NCI-H146 (cell line): ENCODE results near the gene SDK1.

ENCODE experiments used
- DNase-seq: peaks from one replicate; lab custom pipeline; 2025; lab: John Stamatoyannopoulos, UW

Gene SDK1

DNA sequence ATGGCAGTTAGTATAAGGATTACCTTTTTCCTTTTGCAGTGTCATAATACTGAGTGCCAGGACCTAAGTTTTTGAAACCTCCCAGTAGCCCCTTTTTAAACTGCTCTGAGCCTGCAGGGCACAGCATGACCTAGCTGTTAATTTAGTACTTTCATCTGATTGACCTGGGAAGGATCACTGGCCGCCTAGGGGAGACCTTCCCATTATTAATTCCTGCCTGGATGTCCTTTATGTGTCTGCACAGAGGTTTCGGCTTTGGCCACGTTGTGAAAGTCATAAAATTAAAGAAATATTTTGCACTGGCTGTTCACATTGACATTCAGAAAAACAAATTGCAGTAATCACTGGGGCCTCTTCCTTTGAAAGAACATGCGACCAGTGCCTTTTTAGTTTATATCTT, 290.2 kb downstream of the SDK1 start:
- peak; percentile 44 for DNase-seq

- DNase-seq = peak; percentile 42
Observed at GRCh38 chr7:3591944-3592343, 290.9 kb downstream of the SDK1 start.

DNA sequence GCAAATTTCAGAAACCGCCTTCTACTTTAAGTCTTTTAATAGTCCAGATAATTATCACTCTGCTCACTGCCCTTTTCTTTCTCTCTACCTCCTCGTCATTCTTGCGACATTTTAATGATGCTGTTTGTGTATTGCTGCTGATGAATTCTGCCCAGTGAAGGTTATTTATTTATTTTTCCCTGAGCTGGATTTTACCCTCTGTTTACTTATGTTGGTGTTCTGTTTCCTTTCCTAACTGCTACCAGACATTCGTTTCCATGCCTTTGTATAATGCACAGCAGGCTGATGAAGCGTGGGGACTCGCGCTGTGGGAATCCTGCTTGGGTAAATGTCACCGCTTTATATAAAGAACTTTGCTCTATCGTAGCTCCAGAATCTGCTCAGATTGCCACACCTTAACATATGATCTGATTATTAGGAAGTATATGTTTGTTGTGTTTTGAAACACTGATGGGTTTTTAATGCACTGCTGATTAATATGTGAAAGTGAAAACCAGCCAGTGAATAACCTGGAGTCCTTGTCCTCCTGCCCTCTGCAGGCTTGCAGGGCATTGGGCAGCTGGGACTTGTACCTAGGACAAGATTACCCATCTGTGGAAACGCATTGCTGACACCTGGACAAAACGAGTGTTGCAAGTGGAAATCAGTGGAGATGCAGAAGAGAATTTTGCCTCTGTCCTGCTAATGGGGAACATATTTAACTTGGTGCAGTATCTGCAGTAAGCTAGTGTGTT, 291.5 kb downstream of the SDK1 start:
- DNase-seq = peak; percentile 95

DNA sequence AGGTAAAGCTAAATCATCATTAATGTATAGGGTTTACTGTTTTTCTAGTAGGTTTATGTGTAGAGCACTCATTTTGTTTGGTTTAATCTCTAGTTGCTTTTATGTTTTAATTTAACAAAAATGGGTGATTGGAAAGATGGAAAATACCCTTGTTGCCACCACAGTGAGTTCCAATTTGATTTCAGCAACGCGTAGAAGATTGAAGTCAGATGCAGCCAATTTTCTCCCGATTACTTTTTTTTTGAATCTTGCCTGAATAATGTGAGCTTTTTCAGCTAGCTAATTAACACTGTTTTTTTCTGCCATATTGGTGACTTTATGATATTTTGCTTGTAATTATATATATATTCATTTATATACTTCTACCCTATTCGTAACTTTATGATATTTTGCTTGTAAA, 293.8 kb downstream of the SDK1 start:
- DNase-seq = no peak

DNA sequence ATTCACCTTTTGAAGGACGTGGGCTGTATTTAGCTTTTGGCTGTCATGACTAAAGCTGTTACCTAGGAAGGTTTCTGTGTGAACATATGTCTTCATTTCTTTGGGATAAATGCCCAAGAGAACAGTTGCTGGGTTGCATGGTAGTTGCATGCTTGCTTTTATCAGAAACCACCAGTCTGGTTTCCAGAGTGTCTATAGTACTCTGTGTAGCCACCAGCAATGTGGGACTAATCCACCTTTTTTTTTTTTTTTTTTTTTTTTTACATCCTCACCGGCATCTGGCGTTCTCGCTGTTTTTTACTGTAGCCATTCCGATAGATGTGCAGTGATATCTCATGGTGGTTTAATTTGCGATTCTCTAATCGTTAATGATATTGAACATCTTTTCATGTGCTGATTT, 297.8 kb downstream of the SDK1 start:
- DNase-seq = no peak

DNA sequence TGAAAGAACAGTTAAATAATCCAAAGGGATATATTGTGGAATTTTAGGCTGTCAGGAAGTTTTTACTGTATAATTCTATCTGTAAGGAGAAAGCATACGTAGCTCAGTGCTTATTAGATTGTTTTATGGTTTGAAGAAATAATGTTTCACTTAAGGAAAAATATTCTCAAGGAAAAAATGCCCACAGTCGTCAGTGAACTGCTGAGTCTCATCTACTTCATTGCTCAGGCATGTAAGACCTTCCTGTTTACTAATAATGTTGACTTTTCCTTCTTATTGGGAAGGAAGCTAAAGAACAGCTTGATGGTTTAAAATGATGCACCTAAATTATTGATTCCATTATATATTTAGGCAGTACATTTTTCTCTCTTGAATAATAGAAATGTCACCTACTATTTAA, 304.2 kb downstream of the SDK1 start:
- no peak for DNase-seq

DNA sequence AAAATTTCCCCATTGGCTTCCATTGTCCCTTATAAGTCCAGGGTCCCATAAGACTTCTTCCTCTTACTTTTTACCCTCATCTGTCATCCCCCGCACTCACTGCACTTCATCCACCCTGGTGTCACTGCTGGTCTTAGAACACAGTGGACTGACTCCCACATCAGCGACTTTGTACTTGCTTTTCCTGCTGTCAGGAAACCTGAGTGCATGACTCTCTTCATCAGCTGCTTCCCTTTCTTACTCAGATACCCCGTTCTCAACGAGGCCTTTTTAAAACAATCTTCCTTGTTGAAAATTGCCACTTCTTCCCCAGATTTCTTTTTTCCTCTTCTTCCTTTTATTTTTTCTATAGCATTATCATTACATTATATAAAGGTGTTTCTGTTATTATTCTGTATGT, 305.4 kb downstream of the SDK1 start:
- no peak for DNase-seq

- DNase-seq = no peak
Observed at GRCh38 chr7:3607847-3608246, 306.8 kb downstream of the SDK1 start.

- peak; percentile 82 for DNase-seq
Observed at GRCh38 chr7:3616306-3616705, 315.3 kb downstream of the SDK1 start.

DNA sequence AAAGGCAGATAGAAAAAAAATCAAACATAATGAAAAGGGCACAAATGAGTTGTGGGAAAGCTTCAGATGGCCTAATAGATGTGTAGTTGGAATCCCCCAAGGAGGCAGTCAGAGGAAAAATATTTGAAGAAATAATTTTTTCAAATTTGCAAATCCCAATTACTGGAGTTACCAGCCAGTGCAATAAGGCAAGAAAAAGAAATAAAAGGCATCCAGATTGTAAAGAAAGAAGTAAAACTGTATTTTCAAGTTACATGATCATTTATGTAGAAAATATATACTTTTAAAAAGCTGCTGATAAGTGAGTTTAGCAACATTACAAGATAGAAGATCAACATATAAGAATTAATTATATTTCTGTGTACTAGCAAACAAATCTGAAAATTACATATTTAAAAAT, 329.0 kb downstream of the SDK1 start:
- DNase-seq = no peak

GRCh38 chr7:3634396-3634795, 333.3 kb downstream of the SDK1 start:
- no peak for DNase-seq

DNA sequence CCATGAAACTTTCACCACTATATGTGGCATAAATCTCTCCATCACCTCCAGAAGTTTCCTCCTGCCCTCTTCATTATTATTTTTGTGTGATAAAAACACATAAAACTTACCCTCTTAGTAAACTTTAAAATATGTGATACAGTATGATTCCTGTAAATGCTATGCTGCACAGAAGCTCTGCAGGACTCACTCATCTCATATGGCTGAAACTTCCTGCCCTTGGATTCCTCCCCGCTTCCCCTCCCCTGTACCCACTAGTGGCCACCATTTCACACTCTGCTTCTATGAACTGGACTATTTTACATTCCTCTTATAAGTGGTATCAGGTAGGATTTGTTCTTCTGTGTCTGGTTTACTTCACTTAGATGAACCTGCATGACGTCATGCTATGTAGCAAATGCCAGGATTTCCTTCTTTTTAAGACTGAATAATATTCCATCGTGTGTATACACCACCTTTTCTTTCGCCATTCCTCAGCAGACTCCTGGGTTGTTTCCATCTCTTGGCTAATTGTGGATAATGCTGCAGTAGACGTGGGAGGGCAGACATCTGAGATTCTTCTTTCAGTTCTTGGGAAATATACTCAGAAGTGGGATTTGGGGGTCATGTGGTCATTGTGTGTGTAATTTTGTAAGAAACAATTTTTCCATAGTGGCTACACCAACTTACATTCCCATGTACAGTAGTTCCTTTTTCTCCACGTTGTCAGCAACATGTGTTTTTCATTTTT, 335.2 kb downstream of the SDK1 start:
- no peak for DNase-seq

DNA sequence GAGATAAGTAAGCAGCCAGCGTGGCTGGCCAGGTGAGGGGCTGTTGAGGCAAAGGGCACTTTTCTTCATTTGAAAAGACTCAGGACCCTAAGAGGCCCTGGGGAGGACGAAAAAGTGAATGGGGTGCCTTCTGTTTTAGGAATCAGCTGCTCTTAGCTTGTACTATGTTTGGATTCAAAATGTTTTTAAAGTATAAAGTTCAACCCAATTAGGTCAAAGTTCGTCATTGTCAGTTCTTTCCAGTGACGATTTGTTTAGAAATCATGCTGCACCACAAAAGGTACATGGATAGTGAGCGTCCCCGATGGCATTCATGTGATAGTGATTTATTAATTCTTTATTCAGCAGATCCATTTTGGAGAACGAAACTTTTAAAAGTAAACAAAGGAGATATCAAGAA, 338.2 kb downstream of the SDK1 start:
- no peak for DNase-seq

DNA sequence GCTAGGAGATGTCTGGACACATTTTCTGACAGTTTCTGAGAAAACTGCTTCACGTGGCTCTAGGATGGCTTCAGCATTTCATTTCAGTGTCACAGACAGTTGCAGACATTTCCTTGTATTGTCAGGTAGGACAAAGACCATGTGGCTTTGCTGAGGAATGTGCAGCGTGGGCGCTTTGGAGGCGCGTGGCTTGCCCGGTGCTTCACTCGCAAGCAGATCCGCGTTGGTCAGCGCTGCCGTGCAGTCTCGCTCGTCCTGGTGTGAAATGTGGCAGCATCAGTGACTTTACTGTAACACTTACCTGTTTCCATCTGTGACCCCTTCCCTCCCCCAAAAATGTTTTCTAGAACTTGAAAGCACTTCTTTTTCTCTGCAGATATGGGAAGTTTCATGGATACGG, 340.5 kb downstream of the SDK1 start:
- DNase-seq = no peak

GRCh38 chr7:3643091-3643490, 342.0 kb downstream of the SDK1 start:
- DNase-seq = no peak

GRCh38 chr7:3648276-3648675, 347.2 kb downstream of the SDK1 start:
- DNase-seq = no peak

GRCh38 chr7:3649250-3649649, 348.2 kb downstream of the SDK1 start:
- no peak for DNase-seq

DNA sequence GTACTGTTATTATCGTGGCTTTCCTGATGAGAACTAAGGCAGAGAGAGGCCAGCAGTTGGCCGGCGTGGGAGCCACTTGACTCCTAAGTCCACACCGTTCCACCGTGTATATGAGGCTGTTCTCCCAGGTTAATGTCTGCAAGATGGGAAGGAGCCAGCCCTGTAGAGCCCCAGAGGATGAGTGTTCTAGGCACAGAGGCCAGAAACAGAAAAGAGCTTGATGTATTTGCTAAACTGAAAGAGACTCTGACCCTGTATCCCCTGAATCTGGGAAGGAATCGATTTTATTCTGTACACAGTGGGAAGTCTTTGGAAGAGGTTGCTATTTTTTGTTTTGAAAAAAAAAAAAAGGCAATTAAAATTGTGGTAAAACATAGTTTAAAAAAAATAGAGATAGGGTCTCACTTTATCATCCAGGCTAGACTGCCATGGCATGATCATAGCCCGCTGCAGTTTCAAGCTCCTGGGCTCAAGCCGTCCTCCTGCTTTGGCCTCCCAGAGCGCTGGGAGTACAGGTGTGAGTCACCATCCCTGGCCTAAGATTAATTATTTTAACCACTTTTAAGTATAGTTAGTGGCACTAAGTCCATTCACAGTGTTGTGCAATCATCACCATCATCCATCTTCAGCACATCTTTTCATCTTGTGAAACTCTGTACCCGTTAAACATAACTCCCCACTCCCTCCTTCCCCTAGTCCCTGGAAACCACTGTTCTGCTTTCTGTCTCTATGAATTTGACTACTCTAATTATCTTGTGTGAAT, 348.8 kb downstream of the SDK1 start:
- no peak for DNase-seq

DNA sequence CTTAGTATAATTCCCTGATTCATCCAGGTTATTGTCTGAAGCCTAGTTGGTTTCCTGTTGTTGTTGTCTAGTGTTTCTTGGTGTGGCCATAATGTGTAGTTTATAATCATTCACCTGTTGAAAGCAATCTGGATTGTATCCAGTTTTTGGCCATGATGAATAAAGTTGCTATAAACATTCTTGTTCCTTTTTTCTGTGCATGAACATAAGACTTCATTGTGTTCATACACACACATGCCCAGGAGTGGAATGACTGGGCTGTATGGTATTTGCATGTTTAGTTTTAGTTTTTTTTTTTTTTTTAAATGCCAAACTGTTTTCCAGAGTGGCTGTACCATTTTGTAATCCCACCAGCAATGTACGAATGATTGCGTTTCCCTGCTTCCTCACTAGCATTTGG, 349.8 kb downstream of the SDK1 start:
- no peak for DNase-seq

DNA sequence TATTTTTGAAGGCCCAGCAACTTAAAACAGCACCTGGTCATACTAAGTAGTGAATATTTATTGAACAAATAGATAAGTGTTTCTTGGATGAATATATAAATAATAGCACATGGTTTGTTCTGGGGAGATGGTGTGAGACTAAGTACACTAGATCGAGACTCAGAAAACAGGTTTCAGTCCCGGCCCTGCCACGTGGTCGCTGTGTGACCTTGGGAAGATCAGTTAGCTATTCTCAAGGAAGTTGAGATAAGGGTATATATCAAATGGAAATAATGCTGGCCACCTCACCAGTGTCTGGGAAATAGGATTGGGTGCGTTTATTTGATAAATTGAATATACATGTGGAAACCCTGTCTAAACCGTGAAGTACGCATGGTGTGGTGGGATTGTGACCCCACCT, 354.6 kb downstream of the SDK1 start:
- no peak for DNase-seq

DNA sequence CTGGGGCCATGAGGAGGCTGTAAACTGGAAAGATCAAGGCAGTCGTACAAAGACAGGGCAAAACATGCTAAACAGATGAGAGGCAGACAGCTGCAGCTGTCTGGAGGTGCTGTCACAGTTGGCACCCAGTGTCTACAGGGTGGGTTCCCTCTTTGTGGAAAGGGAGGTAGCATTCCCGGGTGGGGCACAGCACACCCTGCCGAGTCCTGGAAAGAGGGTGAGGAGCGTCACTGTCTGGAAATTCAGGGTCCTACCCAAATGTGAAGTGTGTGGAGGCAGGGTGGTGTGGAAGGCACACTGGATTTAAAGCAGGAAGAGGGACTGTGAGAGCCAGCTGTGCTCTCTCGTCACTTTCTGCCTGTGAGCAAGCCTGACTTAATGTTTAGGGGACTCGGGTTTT, 356.2 kb downstream of the SDK1 start:
- no peak for DNase-seq

DNA sequence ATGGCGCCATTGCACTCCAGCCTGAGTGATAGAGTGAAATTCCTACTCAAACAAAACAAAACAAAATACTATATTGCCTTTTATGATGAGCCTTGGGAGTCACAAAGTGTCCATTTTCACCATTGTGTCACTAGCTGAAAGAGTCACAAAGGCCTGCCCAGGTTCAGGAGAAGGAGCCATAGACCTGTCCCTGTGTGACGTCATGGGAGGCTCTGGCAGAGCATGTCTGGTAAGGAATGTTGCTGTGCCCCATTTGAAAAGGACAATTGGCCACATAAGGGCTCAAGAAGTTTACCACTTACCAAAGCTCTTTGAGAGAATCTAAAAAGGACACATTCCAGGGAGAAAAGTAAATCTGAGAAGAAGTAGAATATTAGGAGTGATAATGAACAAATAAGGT, 367.7 kb downstream of the SDK1 start:
- no peak for DNase-seq

DNA sequence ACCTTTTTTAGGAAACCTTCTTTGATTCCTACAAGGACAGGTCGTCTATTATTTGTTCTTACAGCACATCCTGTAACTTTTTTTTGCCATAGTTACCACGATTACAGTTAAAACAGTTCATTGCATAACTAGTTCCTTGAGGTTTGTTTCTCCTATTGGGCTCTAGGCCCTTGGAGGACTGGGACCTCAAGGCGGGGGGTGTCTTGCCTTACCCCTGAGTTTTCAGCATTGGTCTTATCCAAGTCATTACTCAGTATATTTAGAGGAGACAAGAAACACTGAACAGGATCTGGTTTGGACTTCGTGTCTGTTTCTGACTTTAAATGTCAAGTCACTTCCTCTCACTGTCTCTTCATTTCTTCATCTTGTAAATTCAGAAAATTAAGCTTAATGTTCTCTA, 369.8 kb downstream of the SDK1 start:
- DNase-seq = no peak
